GM19240 (cell line): Measurements from ENCODE around the gene XPO6.

ENCODE experiments used
- DNase-seq: peaks from one replicate; pipeline ENCODE4 v3.0.0; 2011; ENCODE audit warnings: low spot score; ENCODE audit not compliant: insufficient read length

Gene XPO6

DNA sequence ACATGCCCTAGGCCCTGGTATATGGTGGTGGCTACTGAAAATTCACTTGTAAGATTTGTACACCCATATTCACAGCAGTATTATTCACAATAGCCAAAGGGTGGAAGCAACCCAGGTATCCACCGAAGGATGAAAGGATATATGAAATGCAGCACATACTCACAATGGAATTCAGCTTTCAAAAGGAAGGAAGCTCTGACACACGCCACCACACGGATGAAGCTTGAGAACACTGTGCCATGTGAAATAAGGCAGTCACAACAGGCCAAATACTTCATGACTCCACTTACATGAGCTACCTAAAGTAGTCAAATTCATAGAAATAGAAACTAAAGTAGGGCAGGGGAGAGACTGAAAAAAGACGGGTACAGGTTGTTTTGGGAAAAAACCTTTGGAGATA lies 2.9 kb downstream of the XPO6 start:
- no peak for DNase-seq

DNA sequence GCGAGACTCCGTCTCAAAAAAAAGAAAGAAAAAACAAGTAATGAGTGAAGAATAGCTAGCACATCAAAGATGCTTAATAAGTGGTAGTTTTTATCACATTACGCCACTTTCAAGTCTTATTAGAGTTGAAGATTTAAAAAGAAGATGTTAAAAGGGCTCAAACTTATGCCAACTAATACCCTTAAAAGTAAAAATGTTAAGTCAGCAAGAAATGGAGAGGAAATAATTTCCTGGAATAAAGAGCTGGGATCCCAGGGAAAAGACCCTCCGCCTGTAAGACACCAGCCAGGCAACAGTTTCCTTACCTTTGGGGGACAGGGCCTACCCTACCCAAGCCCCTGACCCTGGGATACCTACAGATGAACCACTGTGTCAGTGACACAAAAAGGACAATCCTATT lies 3.6 kb downstream of the XPO6 start:
- DNase-seq: no peak

DNA sequence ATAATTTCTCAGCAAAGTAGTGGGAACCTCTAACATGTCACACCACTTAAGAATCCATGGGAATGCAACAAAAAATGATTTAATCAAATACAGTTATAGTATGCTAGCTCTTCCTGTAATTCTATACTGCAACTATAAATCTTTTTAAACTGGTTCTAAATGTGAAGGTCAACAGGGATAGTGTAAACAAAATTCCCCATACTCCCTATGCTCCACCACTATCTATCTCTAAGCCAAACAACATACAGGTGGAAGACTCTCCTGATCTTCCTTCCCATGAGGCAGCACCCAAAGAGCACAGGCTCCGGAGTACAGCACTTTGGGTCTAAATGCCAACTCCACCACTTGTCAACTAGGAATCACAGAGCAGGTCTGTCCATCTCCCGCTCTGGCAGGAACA lies 4.4 kb downstream of the XPO6 start:
- no peak for DNase-seq

DNA sequence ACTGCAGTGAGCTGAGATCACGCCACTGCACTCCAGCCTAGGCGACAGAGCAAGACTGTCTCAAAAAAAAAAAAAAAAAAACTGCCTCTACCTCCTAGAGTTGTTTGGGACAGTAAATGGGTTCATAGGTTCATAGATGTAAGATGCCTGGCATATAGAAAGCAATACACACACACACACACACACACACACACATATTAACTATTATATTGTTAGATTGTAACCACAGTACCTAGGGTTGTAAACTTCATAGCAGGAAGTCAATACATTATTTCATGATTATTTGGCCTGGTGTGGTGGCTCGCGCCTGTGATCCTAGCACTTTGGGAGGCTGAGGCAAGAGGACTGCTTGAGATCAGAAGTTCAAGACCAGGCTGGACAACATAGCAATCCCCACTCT lies 5.8 kb downstream of the XPO6 start:
- DNase-seq: no peak

DNA sequence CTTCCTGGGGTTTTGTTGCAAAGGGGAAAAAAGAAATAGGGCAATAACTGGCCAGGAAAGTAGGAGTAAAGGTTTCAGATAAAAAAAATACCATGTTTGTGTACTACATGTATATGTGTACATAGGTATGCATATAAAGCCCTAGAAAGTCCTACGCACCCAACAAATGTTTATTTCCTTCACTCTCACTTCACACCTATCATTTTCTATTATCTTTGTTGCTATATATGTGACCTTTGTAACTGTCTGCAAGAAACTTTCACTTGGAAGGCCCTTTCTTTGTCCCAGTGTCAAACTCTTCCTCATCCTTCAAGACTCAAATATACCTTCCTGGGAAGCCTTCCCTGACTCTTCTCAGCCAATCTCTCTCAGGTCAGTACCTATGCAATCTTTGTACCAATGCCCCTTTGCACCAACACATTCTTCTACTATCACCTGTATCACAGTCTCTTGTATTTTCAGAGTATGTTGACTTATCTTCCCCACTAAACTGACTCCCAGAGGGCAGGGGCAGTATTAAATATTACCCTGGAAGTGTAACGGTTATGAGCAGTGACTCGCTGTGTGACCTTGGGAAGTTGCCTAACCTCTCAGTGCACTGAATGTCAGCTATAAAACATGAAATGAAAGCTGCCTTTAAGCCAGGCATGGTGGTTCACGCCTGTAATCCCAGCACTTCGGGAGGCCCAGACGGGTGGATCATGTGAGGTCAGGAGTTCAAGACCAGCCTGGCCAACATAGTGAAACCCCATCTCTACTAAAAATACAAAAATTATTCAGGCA lies 6.5 kb downstream of the XPO6 start:
- DNase-seq: no peak

DNA sequence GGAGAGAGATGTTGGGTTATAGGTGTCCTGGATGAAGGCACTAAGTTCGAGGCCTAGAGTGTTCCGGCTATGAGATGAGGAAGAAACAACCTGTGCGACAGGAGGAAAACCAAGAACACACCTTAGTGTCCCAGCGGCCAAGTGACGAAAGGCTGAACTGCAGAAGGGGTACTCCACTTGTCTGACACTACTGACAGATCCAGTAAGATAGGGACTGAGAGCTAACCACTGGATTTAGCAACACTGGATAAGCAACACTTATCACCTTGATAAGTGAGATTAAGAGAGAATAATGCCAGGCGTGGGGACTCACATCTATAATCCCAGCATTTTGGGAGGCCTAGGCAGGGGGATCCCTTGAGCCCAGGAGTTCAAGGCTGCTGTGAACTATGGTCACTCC lies 7.1 kb downstream of the XPO6 start:
- no peak for DNase-seq

DNA sequence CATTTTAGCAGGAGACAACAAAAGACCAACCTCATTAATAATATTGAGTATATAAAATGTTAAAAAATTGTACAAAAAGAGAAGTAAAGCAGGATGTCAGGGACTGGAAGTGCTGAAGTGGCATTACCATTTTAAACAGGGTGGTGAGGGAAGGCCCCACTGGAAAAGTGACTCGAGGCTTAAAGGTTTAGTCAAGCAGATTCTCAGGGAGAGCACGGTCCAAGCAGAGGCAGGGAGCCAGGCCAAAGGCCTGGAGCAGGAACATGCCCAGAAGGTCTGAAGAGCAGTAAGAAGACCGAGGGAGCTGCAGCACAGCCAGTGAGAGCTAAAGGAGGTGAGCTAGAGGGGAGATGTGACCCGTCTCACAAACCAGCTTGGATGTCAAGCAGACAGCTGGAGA lies 7.6 kb downstream of the XPO6 start:
- DNase-seq: no peak

DNA sequence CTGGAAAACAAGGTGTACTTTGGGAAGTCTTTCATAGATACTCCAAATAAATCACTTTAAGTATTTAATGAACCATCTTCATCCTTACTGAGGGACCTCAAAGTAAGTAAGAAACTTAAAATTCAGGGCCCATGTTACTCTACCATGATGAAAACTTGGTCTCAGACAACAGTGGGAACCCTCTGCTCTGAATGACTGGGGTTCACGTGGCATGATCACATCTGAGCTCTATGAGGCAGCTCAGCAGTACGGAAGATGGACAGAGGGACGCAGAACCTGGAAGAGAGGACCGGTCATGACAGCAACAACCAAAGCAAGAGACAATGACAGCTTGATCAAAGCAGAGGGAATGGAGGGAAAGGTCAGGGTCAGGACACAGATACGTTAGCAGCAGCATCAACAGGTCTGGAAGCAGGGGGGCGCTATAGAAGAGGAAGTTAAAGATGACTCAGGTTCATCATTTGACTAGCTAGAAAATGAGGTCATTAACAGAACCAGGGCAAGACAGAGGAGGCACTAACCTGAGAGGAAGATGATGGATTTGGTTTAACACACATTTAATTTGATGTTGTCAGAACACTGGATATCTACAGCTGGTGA lies 9.5 kb downstream of the XPO6 start:
- DNase-seq: no peak

DNA sequence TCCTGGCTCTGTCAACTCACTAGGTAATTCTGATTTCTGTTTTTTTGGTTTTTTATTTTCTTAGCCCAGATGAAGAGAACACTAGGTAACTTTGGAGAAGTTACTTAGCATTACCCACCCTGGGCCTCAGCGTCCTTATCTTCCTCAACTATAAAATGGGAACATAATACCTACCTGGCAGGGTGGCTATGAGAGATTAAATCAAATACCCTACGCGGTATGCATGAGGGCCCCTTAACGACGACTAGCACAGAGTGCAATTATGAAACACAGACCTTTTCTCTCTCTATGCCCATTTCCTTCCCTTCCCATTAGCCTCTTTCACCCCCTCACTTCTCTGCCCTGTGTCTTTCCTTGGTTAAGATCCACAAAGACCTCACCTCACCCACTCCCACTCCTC lies 11.1 kb downstream of the XPO6 start:
- DNase-seq: no peak

DNA sequence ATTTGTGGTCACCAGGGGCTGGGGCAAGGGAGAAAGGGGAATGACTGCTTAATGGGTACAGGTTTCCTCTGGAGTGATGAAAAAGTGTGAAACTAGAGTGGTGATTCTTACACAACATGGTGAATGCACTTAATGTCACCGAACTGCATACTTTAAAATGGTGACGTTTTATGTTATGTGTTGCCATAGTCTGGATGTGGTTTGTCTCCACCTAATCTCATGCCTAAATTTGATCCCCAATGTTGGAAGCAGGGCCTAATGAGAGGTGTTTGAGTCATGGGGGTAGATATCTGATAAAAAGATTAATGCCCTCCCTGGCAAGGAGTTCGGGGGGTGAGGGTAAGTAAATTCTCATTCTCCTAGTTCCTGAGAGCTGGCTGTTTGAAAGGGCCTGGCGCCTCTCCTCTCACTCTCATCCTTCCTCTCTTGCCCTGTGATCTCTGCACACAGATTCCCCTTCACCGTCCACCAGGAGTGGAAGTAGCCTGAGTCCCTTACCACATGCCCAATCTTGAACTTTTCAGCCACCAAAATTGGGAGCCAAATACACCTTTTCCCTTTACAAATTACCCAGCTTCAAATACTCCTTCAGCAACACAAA lies 15.3 kb downstream of the XPO6 start:
- DNase-seq: no peak

DNA sequence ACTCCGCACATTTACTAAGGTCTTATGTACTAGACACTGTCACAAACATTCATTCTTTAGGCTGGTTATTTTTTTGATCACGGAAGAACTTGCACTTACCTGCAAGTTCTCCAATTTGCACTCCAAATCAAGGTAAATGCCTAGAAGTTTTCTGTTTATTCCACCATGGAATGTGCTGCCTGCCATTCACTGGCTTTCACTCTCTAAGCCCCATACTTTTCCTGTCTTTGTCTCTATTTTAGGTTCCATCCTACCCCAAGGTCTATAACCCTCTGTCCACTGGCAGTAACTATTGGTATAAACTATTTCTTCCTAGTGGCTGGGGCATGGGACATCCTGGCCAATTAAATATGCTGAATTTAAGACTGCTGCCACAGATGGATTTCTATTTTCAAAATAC lies 15.9 kb downstream of the XPO6 start:
- DNase-seq: no peak

DNA sequence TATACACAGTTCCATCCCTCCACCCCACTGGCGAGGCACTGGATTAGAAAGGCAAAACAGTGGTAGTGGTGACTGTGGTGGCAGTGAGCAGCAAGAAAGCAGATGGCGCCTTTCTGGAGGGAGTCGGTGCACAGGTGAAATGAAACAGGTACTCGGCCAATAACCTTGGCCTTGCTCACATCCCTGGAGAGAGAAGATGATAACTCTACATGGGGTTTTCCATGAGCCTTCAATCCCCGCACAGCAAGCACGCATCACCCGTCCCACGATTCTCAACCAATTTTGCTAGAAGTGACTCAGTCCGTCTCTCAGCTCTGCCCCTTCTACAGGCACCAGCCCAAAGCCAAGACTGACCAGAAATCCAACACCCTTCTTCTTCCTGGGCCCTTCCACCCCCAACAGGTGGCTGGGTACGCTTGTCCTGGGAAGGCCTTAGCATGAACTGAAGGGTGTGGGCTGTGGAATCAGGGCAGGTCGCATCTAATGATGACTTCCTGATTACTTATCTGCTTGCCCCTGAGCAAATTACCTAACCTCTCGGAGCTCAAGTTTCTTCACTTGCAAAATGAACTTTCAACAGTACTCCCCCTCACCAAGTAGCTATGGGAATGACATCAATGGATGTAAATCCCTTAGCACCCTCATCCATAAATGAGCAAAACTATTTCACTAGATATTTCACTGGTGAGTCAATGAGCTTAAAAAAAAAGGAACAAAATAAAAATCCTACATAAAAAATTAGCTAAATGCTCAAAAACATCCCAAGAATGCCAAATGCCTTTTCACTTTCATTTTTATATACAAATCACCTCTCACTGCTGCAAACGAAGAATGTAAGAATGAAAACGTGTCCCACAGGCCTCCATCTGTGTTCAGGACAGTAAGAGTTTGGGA lies 18.0 kb downstream of the XPO6 start:
- DNase-seq: no peak

DNA sequence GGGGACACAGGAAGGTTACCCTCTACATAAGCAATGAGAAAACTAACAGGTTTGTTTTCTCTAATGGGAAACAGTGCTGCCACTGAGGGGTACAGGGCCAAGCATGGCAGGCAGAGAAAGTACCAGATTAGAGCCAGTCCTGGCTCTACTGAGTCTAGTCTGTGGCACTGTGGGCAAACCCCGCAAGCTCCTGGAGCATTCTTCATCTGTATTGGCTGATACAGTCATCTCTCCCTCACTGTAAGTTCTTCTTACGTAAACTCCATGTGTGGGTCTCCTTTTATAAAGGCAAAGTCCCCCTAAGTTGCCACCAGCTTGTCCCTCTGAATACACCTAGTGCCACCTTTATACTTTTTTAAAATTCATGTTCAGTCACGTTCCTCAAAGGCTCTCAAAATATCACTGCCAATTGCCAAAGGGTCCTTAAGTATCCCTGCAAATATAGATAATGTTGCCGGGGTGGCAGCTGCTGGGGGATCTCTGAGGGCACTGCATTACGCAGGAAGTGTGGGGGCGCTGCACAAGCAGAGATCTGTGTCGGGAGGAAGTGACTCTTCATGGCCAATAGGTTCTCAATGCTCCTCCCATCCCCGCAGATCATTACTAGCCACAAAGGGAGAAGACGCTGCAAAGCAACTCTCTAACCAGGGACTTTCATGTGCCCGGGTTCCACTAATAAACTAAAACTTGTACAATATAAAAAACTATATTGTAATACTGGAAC lies 18.8 kb downstream of the XPO6 start:
- peak; percentile 53 for DNase-seq

DNA sequence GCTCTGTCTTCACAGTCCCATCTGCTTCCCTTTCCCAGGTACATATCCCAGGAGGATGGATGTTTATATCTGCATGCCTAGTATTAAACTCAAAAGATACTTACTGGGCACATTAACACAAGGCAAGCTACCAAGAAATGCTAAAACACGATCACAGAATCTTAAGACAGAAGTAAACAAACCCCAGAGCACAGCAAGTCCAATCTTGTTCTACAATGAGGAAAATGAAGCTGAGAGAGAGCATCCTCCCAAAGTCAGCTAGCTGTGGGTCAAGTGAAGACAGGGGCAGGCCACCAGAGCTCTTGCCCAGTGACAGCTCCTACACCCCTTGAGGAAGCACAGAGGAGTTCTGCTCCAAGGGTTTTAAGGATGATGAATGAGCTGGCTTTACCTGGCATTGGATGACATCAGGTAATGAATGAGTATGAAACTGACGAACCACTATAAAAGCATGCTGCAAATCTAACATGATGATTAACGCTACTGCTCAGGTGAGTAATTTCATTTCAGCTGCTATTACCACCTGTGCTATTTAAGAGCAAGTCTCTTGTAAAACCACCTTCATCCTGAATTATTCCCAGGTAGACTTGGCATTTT lies 20.3 kb downstream of the XPO6 start:
- DNase-seq: no peak

DNA sequence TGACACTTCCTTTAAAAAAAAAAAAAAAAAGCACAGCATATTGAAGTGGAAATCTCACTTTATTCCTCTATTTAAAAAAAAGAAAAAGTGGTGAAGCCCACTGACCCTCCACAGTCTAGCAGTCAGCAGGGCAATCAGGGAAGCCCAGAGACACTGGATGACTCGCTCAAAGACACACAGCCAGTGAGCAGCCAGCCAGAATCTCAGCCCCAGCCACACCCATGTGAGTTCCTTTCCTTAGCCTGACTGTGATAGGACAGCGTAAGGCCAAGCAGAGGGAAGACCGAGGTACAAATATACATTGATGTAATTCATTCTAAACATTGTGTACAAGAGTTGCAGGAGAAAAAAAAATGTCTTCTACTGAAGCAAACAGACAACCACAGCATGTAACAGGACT lies 22.5 kb downstream of the XPO6 start:
- DNase-seq: no peak

DNA sequence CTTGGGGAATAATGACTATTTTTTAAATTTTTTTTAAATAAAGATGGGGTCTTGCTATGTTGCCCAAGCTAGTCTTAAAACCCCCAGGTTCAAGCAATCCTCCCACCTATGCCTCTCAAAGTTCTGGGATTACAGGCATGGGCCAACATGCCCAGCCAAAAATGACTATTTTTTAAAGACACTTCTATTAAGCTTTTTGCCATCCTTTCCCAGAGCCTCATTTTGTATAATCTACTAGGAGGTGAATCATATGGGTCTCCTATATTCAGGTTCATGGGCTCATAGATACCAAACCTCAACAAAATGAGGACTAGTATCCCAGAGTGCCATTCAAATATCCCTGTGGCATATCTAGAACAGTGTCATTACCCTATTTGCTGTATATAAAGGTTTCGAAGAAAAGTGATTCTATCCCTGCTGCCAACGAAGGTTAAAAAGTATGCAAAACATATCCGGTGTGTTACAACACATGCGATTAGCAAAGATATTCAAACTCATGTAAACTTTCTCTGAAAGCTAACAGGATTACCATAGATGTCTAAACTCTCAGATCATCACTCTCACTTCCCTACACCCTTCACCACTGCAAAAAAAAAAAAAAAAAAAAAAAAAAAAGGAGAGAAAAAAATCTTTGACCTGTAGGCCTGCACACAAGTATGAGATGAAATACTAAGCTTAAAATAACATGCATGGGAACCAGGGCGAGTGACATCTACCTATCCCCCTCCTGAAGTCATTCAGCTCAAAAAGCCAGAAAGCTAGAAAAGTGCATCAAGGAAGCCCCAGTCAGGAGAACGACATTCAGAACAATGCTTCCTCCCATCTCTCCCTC lies 23.5 kb downstream of the XPO6 start:
- DNase-seq: no peak

DNA sequence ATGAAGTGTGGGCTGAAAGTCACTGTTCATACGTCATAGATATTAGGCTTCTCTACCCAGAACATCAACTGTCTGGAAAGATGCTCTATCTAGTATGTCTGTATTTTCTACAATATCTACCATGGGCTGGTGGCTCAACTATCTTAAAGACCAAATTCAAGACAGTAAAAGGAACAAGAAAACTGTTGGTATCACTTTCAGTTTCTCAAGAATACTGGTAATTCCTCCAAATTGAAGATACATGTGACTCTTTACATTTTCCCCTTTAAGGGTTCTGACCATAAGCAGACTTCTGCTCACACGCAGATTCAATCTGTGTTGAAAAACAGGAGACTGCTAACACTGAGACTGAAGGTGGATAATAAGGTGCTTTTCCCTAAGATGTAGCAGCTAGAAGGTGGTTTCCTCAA lies 24.2 kb downstream of the XPO6 start:
- DNase-seq: no peak

DNA sequence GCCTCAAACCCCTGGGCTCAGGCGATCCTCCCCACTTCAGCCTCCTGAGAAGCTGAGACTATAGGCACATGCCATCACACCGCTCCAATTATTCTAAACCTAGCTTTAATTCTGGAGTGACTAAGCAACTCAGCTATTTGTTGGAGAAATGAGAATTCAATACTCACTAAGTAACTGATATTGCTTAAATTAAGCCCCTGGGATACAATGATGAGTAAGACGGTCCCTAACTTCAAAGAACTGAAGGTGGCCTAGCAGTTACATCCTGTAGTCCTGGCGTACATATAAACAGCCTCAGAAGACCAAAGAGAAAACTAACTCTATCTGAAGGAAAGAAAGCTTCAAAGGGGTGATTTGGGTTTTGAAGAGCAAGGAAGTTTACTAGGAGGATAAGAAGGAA lies 25.0 kb downstream of the XPO6 start:
- no peak for DNase-seq

DNA sequence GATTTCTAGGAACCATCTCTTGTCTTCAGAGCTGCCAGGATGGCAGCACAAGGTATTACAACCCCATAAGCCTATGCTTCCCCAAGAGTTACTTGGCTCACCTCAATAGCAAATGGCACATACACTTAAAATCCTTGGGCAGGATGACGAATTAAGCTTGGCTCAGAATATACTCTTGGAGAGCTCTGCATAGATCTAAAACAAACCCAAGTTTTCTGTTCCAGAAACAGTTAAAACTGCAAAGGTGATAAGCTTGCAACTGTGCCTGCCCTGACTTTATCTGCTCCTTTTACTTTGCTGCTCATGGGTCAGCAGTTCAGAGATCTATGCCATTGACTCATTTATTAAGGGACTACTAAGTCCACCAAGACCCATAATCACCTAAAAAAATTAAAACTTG lies 26.1 kb downstream of the XPO6 start:
- no peak for DNase-seq

DNA sequence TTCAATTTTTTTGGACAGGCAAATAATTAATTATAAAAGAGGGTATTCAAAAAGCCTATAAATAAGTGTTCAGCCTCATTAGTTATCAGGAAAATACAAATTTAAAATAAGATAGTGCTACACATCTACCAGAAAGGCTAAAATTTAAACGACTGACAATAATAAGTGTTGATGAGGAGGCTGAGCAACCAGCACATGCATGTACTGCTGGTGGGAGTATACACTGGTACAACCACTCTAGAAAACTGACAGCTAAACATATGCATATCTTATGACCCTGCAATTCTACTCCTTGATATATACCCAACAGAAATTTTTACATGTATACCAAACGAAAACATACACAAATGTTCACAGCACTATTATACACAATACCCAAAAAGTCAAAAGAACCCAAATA lies 27.1 kb downstream of the XPO6 start:
- DNase-seq: no peak
